K562 (cell line): ENCODE data around the gene SETD4. TPM values are rescaled to one million over a fixed set of nuclear protein-coding genes. Genes with fewer than 3 reads are reported as not detected.

ENCODE experiments used
- ATAC-seq: fragments of 200-7000 bp; cut with Tn5 transposase; 3 replicates; pipeline ENCODE4 v1.9.1; 2020; ENCODE audit warnings: moderate library complexity
- BruUV-seq: library from RNA; stranded (reverse); fragments of 400-500 nt; replicated peaks from 2 replicates; lab custom pipeline; 2021; lab: Mats Ljungman, UMichigan
- CTCF ChIA-PET: fragments of 300-600 bp; formaldehyde crosslinking; extraction: SDS; loops from one replicate; lab custom pipeline; 2021; ENCODE audit warnings: low intra/inter-chr PET ratio; lab: Yijun Ruan, JAX
- POLR2A ChIA-PET: fragments of 300-600, 350-650 bp; sonication (Branson Sonifier 250); formaldehyde crosslinking; extraction: SDS; loops from one replicate; lab custom pipeline; 2021; ENCODE audit warnings: antibody characterized with exemption, inconsistent platforms; lab: Yijun Ruan, JAX
- DNase-seq, 4 experiments: peaks; one replicate each; pipeline versions ENCODE4 v3.0.0 to v3.0.0-alpha.2; 2011 to 2018; ENCODE audit warnings: low spot score in 3 of 4, mixed read lengths in 3 of 4; ENCODE audit errors: extremely low read depth in 1 of 4
- FAIRE-seq: peaks from 2 replicates; lab custom pipeline; 2011; peaks lifted over from hg19 to GRCh38; lab: Jason Lieb, UNC
- H2AFZ ChIP-seq: 2 replicates; pipeline ENCODE4 v1.6.0; 2011; ENCODE audit warnings: low read depth, low read length, control low read depth, inconsistent platforms
- H3K27ac ChIP-seq: fragments of 200-600 bp; 3 replicates; pipeline ENCODE4 v1.8.0; 2011; ENCODE audit warnings: low read depth, mild to moderate bottlenecking, control low read depth, inconsistent platforms, low read length, moderate library complexity, mixed read lengths; ENCODE audit errors: extremely low read depth
- H3K27me3 ChIP-seq, 2 experiments: fragments of 300-600 bp in 1 of 2; 2 replicates in 1 of 2; 3 replicates in 1 of 2; pipeline versions ENCODE4 v1.6.0 to v1.8.0; 2011; ENCODE audit warnings: inconsistent platforms in 2 of 2, low read length in 2 of 2, mild to moderate bottlenecking in 1 of 2, mixed read lengths in 1 of 2, moderate library complexity in 1 of 2; ENCODE audit not compliant: control insufficient read depth in 2 of 2, insufficient read depth in 2 of 2
- H3K36me3 ChIP-seq: fragments of 300-600 bp; 3 replicates; pipeline ENCODE4 v1.8.0; 2011; ENCODE audit warnings: mild to moderate bottlenecking, low read length, inconsistent platforms; ENCODE audit not compliant: control insufficient read depth, insufficient read depth
- H3K4me1 ChIP-seq, 2 experiments: fragments of 200-600 bp in 1 of 2; replicated peaks in 1 of 2; 2 replicates in 1 of 2; 3 replicates in 1 of 2; pipeline versions ENCODE4 v1.5.1 to v1.8.0; 2011; ENCODE audit warnings: inconsistent platforms in 2 of 2, low read length in 2 of 2, mild to moderate bottlenecking in 1 of 2, mixed read lengths in 1 of 2, moderate library complexity in 1 of 2; ENCODE audit not compliant: control insufficient read depth in 2 of 2, insufficient read depth in 2 of 2
- H3K4me2 ChIP-seq: 2 replicates; pipeline ENCODE4 v1.6.1; 2011; ENCODE audit warnings: low read length, control low read depth, inconsistent platforms, mixed read lengths; ENCODE audit not compliant: insufficient read depth
- H3K4me3 ChIP-seq: fragments of 200-600 bp; sonication (generic), shearing (Covaris generic); 2 replicates; pipeline ENCODE4 v1.5.1; 2016; ENCODE audit warnings: control low read depth, inconsistent platforms
- H3K79me2 ChIP-seq: fragments of 200-600 bp; 3 replicates; pipeline ENCODE4 v1.8.0; 2011; ENCODE audit warnings: low read length, inconsistent platforms; ENCODE audit not compliant: control insufficient read depth, insufficient read depth
- H3K9ac ChIP-seq, 2 experiments: 2 replicates each; pipeline versions ENCODE4 v1.6.0 to v1.6.1; 2011; ENCODE audit warnings: low read depth in 2 of 2, low read length in 2 of 2, control low read depth in 1 of 2, inconsistent platforms in 1 of 2, mild to moderate bottlenecking in 1 of 2, mixed read lengths in 1 of 2; ENCODE audit not compliant: insufficient read depth in 1 of 2
- H3K9me1 ChIP-seq: one replicate; pipeline ENCODE4 v1.6.0; 2011; ENCODE audit warnings: inconsistent platforms, mild to moderate bottlenecking, low read length, moderate library complexity; ENCODE audit not compliant: control insufficient read depth, insufficient read depth
- H3K9me3 ChIP-seq: replicated peaks from 2 replicates; pipeline ENCODE4 v1.5.1; 2011; ENCODE audit warnings: low read depth, low read length, inconsistent platforms; ENCODE audit not compliant: control insufficient read depth, insufficient read depth
- H4K20me1 ChIP-seq: replicated peaks from 2 replicates; pipeline ENCODE4 v1.6.1; 2011; ENCODE audit warnings: low read length, inconsistent platforms, mixed read lengths; ENCODE audit not compliant: control insufficient read depth, insufficient read depth
- CEBPZ ChIP-seq: fragments of 150-350 bp; IDR thresholded peaks from 2 replicates; pipeline ENCODE4 v1.6.1; 2014; ENCODE audit warnings: low read depth, mild to moderate bottlenecking, low read length, borderline replicate concordance
- CHD2 ChIP-seq: IDR thresholded peaks from 2 replicates; pipeline ENCODE4 v1.6.1; 2011; ENCODE audit warnings: low read depth, low read length
- E2F6 ChIP-seq, 2 experiments: IDR thresholded peaks; 2 replicates each; pipeline ENCODE4 v1.6.1; 2011; ENCODE audit warnings: borderline replicate concordance in 1 of 2, control low read depth in 1 of 2, low read depth in 1 of 2, low read length in 1 of 2, mild to moderate bottlenecking in 1 of 2, mixed read lengths in 1 of 2, moderate library complexity in 1 of 2; ENCODE audit not compliant: insufficient read depth in 1 of 2, insufficient read length in 1 of 2, poor library complexity in 1 of 2, severe bottlenecking in 1 of 2; ENCODE audit errors: extremely low read depth in 1 of 2
- FOSL1 ChIP-seq: fragments of 200-800 bp; sonication (Bioruptor generic); conservative IDR thresholded peaks from 2 replicates; pipeline ENCODE4 v1.6.1; 2016; ENCODE audit warnings: missing genetic modification characterization, missing compliant biosample characterization
- KLF13 ChIP-seq: fragments of 450-650 bp; IDR thresholded peaks from 2 replicates; pipeline ENCODE4 v1.6.1; 2016; ENCODE audit warnings: missing genetic modification characterization, low read depth, mild to moderate bottlenecking, missing compliant biosample characterization, moderate library complexity, borderline replicate concordance
- PHB ChIP-seq: fragments of 250-450 bp; sonication (Bioruptor Pico); IDR thresholded peaks from 2 replicates; pipeline ENCODE4 v1.5.0; 2021
- POLR2A ChIP-seq: fragments of 450-650 bp; conservative IDR thresholded peaks from 2 replicates; pipeline ENCODE4 v1.6.1; 2016
- SMARCE1 ChIP-seq: fragments of 450-650 bp; IDR thresholded peaks from 2 replicates; pipeline ENCODE4 v1.7.1; 2016; ENCODE audit warnings: mild to moderate bottlenecking
- TSHZ1 ChIP-seq: fragments of 250-450 bp; sonication (Bioruptor Pico); IDR thresholded peaks from 2 replicates; pipeline ENCODE4 v1.4.0; 2020; ENCODE audit warnings: mild to moderate bottlenecking, moderate library complexity
- ZFPM2 ChIP-seq: fragments of 250-450 bp; sonication (Bioruptor Pico); IDR thresholded peaks from 2 replicates; pipeline ENCODE4 v1.5.1; 2022; ENCODE audit warnings: mild to moderate bottlenecking
- ZNF263 ChIP-seq: sonication (generic); formaldehyde crosslinking; IDR thresholded peaks from 2 replicates; pipeline ENCODE4 v1.8.0; 2022; ENCODE audit warnings: mild to moderate bottlenecking, missing genetic modification reagents, borderline replicate concordance
- ZNF655 ChIP-seq: fragments of 250-450 bp; sonication (Bioruptor Pico); IDR thresholded peaks from 2 replicates; pipeline ENCODE4 v1.5.0; 2021
- ZNF77 ChIP-seq: fragments of 250-450 bp; sonication (Bioruptor Pico); IDR thresholded peaks from 2 replicates; pipeline ENCODE4 v1.5.0; 2020
- ZNF785 ChIP-seq: fragments of 250-450 bp; sonication (Bioruptor Pico); IDR thresholded peaks from 2 replicates; pipeline ENCODE4 v1.4.0; 2020; ENCODE audit warnings: mild to moderate bottlenecking
- WGBS: fragments of 100-300 bp; shearing (Covaris generic); methylation state at CpG from one replicate; pipeline ENCODE4 v1.1.6; 2016; ENCODE audit warnings: low coverage, mixed read lengths; ENCODE audit not compliant: insufficient coverage; ENCODE audit errors: missing lambda C conversion rate; 5-methylcytosine and 5-hydroxymethylcytosine counted together
- in situ Hi-C: fragments of 300-500 bp; cut with MboI; formaldehyde crosslinking; loops from 4 replicates; pipeline ENCODE4 v1.15.0; 2018; ENCODE audit warnings: inconsistent platforms, mixed read lengths
- intact Hi-C: fragments of 100-400 bp; cut with micrococcal nuclease; formaldehyde crosslinking; loops from 2 replicates; pipeline ENCODE4 v1.14.2; 2022
- polyA plus RNA-seq, 8 experiments: library from polyadenylated mRNA; depleted of rRNA in 4 of 8; stranded (reverse) in 5 of 8; unstranded in 3 of 8; fragments of >200 nt; fragmentation: Nextera tagmentation in 2 of 8; fragmentation: Illumina TruSeq in 1 of 8; extraction: Ambion mirVana in 2 of 8; extraction: Trizol in 1 of 8; gene quantifications; 2 replicates each; pipeline versions ENCODE4 v1.2.1 to v1.2.3, GENCODE V29; 2011 to 2014; ENCODE audit warnings: inconsistent platforms in 1 of 8, missing spikeins in 1 of 8
- total RNA-seq, 7 experiments: library from RNA; depleted of rRNA in 6 of 7; stranded (reverse); fragments of >200 nt in 6 of 7; fragmentation: Illumina TruSeq in 2 of 7; extraction: Trizol in 2 of 7; gene quantifications; 2 replicates each; pipeline versions ENCODE4 v1.2.1 to v1.2.3, GENCODE V29; 2011 to 2021; ENCODE audit warnings: low replicate concordance in 1 of 7

SETD4 gene
- total and polyA plus RNA-seq, 9 of the 15 experiments (the other 6 are each of a cell fraction or from before 2014, with no cell fraction given), result 16.1 to 51.3 (median 25.7) TPM

GRCh38 chr21:36059823-36060158 lies 535 bp downstream of the SETD4 start:
- POLR2A ChIA-PET, result interaction anchor here (0.6 to 1.9 kb wide), 8 partner anchors 9 to 34 kb away, joined by 3 to 12 read pairs (median 5); partner anchors contain the start of gene CBR1
- BruUV-seq, result no TSS peak
- Histone ChIP-seq H3K27ac (peak overlapping the region; percentile 86), H3K4me1 (peaks cover 16 to 18% of the 10 kb centered on the region in 2 experiments; a peak in 4 of 5 replicates), H3K9me1 (no peaks in the 10 kb centered on the region), H3K4me2 (peak overlapping the region; percentile 96), H3K27me3 (no peaks in the 10 kb centered on the region), H3K4me3 (peak overlapping the region; percentile 73), H3K9ac (peak overlapping the region; percentile 81 to 99), H3K36me3 (peaks cover 42% of the 10 kb centered on the region), H3K9me3 (no peaks in the 10 kb centered on the region), H3K79me2 (peaks cover 23% of the 10 kb centered on the region), H2AFZ (peak overlapping the region; percentile 92), H4K20me1 (no peaks in the 10 kb centered on the region)
- in situ Hi-C loops (no loop called here), intact Hi-C loops (loop anchor here (5.0 kb wide), 1 partner anchor 53 kb away; no protein-coding TSS in a partner anchor)
- under 1% methylated on average over 34 of the region's 34 CpGs for WGBS
- DNase-seq (peak; percentile 54 to 69 (median 66)), ATAC-seq (peak; percentile 77), FAIRE-seq (no peak)
- CTCF ChIA-PET, result no interaction called here
- TF ChIP-seq PHB (CRISPR knock-in tag) (no peak), SMARCE1 (no peak), ZFPM2 (CRISPR knock-in tag) (no peak), TSHZ1 (no peak), FOSL1 (no peak), POLR2A (no peak), CEBPZ (no peak), ZNF263 (0 out of 2 replicates have a peak, but pooled peaks have one; percentile 22), ZNF77 (CRISPR knock-in tag) (no peak), KLF13 (tag) (no peak), ZNF655 (CRISPR knock-in tag) (no peak), ZNF785 (no peak), E2F6 (IDR thresholded peaks at IDR 0.05; ENCODE audit: borderline replicate concordance in 1 of 2, extremely low read depth in 1 of 2, insufficient read depth in 1 of 2, insufficient read length in 1 of 2, low read depth in 1 of 2, low read length in 1 of 2, poor library complexity in 1 of 2, severe bottlenecking in 1 of 2) (peak in 1 of 2 experiments; percentile 67), CHD2 (0 out of 2 replicates have a peak, but pooled peaks have one; percentile 25)
